ENCODE results near the gene RAVER1.
"Not testable (repeated sequence)": the region's sequence is repeated elsewhere in the genome, so short reads cannot be mapped to it uniquely, and the experiment has no call there.

The RAVER1 gene

DNA sequence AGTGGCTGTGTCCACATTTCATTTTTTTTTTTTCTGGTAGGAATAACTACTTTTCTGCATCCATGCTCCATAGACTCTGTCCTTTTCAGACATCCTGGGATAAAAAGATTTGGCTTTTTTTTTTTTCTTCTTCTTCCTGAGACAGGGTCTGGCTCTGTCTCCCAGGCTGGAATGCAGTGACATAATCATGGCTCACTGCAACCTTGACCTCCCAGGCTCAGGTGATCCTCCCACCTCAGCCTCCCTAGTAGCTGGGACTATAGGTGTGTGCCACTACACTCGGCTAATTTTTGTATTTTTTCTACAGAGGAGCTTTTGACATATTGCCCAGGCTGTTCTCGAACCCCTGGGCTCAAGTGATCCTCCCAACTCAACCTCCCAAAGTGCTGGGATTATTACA lies 10.2 kb upstream of the RAVER1 start:
- no peak for DNase-seq (ENCODE audit: low spot score)

DNA sequence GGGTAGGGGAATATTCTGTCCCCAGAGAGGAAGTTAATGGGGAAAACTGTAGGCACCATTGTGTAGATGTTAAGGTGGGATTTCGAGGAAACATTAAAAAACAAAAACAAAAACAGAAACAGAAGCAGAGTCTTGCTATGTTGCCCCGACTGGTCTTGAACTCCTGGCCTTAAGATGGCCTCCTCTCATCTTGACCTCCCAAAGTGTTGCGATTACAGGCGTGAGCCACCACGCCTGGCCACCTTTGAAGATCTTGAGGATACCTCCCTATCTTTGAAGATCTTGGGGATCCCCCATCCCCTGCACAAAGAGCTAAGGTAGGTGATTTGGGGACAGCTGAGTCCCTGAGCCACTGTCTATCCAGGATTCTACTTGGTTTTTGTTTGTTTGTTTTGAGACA lies 6.6 kb upstream of the RAVER1 start:
- DNase-seq (ENCODE audit: low spot score), result no peak

DNA sequence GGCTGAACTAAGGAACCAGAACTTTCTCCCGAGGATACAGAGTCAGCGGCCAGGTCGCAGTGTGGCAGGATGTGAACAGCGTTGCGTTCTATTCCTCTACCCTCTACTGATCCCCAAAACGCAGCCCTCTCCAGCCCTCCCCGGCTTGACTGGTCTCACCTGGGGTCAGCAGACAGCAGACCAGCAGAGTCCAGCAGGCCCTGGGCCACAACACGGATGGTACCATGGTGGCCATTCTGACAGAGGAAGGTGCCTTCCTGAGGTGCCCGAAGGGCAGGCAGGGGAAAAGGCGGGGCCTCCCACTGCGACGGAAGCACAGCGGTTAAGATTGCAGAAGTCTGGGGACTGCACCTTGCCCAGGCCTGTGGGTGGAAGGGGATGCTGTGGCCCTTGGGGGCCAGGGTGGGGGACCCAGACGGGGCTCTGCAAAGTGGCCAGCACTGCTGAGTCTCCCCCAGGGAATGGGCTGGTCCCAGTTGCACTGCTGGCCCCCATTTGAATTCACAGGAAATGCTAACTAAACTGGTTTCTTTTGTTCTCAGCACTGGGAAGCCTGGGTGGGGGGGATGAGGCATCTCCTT lies 6.1 kb upstream of the RAVER1 start, which contains the start of gene ICAM3:
Gene ICAM3, minus strand, starts transcription at position 245 of the 581 bp plus-strand sequence. Its CDS starts 10 bp downstream, at position 235.
- DNase-seq (ENCODE audit: low spot score), result no peak

DNA sequence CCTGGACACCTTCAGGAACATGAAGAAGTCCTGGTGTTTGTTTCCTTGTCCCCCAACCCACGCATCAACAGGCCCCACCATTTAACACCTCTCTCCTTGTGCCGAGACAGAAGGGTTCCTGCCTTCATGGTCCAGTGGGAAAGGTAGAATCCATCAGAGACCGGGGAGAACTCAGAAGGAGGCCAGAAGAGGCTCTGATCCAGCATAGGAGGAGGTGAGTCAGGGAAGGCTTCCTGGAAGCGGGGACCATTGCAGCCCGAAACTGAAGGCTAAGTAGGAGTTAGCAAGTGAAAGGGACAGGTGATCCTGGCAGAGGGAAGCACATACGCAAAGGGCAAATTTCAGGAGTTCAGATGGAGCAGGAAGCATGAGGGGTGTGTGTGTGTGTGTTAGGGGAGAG lies 5.6 kb upstream of the RAVER1 start:
- DNase-seq (ENCODE audit: low spot score), result no peak

DNA sequence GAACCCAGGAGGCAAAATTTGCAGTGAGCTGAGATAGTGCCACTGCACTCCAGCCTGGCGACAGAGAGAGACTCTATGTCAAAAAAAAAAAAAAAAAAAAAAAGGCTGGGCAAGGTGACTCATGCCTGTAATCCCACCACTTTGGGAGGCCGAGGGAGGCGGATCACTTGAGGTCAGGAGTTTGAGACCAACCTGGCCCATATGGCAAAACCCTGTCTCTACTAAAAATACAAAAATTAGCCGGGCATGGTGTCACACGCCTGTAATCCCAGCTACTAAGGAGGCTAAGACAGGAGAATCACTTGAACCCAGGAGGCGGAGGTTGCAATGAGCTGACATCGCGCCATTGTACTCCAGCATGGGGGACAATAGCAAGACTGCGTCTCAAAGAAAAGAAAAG lies 3.4 kb upstream of the RAVER1 start:
- DNase-seq (ENCODE audit: low spot score), result not testable (repeated sequence)

DNA sequence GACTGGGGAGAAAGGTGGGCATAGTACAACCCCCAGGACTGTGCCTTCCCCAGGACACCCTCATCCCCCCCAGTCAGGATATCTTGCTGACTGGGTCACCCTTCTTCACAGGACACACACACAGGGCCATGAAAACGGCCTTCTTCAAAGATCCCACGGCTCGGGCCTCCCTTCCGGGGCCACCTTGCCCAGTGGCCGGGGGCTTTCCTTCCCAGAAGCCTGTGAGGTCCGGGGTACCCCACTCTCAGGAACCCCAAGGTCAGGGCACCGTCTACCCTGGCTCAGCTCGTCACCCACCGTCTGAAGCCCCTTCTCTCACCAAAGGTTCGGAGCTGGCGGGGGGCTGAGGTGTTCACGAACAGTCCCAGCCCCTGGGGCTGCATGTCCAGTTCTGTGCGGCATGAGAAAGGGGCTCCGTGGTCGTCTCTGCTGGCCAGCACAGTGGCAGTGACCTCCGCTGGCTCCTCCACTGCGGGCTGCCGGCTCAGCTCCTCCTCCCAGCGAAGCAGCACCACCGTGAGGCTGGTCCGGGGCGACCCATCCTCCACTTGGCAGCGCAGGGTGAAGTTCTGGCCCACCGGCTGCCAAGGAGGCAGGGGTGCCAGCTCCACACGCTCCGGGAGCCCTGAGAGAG lies 2.1 kb upstream of the RAVER1 start:
- no peak for DNase-seq (ENCODE audit: low spot score)

DNA sequence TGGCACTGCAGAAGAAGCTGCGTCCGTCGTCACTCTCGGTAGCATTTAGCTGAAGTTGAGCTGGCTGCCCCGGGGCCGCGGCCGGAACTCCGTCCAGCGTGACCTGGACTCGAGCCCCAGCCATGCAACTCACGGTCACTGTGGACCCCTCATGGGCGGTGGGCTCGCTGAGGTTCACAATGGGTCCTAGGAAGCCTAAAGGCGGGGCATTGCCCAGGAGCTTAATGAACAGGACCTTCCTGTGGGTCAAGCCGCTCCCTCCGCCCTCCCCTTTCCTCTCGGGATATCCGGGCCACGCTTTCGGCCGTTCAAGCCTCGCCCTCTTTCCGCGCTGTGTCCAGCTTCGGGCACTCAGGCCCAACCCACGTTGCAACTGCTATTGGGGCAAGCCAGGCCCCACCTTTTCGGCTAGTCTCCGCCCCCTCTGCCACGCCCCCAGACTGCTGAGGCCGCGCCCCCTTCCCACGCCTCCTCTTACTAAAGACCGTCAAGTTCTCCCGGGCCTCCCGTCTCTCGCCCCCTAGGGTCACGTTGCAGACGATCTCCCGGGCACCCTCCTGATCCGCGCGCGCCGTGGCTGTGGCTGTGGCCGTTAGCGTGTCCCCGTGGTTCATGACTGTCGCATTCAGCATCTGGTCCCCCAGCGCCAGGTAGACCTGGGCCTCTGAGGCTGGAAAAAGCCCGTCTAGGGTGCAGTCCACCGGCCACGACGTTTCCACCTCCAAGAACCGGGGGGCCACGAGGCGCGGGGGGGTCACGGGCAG lies 1.4 kb upstream of the RAVER1 start:
- peak; percentile 94 for DNase-seq (ENCODE audit: low spot score)

DNA sequence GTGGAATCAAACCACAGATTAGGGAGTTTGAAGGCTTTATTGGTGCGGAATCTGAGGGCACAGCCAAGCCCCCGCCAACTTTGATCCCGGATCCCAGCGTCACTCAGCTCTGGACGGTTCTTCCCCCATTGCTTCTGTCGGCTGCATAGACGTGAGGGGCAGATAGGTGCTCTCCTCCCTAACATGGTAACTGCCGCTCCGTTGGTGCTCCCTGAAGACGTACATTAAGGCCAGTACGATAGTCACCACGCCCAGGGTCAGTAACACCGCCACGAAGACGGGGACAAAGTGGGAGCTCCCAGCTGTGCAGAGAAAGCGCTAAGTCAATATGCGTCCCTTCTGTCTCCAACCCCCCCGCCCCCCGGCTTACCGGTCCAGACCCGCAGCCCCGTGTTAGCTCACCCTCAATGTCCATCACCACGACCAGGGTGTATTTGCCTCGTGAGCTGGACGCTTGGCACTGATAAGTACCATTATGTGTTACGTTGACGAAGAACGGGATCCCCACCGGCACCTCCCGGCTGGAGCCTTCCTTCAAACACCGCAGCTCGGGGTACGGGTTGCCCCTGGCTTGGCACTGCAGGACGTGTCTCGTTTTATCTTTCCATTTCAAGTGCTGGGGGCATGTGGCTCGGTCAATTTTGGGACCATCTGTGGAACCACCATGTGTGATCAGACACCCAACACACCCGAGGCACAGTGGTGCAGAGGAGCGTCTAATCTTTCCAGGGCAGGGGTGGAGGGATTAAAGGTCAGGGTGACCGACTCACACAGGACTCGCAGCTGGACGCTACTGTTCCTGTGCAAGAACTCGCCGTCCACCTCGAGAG lies 644 bp upstream of the RAVER1 start:
- DNase-seq (ENCODE audit: low spot score), result no peak

DNA sequence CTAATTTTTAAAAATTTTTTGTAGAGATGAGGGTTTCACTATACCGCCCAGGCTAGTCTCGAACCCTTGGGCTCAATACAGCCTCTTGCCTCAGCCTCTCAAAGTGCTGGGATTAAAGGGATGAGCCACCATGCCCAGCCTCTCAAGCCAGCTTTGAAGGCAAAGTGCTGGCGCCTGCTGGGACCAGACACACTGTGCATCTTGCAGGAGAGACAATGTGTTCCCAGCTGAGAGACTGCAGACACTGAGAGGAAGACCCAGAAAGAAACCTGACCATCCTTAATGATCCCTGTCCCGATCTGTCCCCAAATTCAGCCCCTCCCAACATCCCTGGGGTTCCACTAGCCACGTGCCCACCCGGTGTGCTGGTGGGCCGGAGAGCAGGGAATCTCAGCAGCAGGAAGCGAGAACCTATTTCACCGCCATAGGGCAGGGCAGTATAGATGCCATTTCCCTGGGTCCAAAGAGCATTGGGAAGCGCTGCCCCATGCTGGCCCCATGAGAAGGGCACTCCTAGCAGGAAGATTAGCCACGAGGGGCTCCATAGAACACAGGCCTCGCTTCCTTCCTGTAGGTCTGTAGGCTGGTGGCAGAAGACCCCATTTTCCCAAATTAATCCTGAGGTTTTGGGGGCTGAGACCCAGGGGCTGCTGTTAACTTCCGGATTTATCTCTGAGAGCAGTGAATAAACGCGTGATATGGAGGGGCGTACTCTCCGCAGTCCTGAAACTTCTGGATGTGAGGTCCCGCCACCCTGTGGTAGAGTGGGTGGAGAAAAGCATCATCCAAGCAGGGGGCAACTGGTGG lies 968 bp downstream of the RAVER1 start:
- DNase-seq (ENCODE audit: low spot score), result no peak

DNA sequence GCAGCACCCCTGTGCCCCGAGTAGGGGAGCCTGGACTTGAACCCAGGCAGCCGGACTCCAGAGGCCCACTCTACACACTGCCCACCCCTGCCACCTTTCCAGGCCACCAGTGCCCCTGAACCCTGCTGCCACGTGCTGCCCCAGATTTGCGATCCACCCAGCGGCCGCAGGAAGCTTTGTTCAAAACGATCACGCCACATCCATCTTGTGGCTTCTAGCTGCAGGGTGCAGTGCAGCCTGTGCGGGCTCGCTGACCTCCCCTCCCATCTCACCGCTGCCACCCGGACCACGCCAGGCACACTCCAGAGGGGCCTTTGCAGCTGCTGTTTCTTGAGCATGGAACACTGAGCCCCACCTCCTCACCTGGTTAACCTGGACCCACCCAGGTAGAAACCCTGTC lies 3.8 kb downstream of the RAVER1 start:
- no peak for DNase-seq (ENCODE audit: low spot score)

DNA sequence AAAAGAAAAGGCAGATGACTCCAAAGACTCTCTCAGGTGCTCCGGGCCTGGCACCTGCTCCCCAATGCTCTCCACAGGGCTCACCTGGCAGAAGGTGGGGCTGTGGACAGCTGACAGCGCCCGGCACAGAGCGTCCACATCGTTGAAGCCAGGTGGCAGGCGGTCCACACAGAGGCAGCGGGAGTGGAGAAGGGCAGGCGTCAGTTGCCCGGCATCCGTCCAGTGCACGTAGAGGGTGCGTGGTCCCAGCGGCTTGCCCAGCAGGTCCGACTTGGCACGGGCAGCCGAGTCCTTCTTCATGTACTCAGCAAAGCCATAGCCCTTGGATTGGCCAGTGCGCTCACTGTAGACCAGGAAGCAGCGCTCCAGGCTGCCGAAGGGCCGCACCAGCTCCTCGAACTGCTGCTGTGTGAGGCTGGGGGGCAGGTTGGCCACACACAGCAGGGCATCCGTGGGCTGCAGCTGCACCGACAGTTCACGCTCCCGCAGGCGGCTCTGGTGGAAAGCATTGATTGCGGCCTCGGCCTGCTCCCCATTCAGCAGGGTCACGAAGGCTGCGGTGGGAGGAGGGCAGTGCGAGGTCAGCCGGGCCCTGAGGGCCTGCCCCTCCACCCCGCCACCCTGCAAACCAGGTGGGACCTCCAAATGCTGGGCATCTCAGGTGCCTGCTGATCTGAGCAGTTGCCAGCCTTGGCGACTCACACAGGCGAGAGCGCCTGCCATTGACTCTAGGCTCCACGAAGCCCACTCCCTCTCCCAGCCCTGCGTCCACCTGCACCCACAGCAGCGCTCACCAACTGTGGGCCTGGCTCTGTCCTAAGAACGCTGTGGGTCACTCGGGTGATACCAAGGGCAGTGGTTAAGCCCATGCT lies 4.5 kb downstream of the RAVER1 start:
- no peak for DNase-seq (ENCODE audit: low spot score)

DNA sequence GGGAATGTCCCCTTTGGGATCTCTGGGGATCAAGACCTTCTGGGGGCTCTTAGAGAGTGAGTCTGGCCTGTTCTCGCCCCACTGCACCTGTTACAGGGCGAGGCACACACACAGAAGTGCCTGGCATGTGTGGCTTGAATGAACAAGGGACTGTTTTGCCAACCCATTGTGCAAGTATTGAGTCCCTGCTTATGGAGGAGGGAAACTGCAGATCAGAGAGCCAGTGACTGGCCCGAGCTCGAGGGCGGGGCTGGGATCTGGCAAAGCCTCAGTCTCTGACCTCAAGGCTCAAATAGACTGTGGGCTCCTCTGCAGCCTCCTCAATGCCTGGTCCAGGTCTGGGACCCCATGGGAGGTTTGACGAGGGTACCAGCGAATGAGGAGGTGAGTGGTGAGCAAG lies 5.5 kb downstream of the RAVER1 start:
- no peak for DNase-seq (ENCODE audit: low spot score)

DNA sequence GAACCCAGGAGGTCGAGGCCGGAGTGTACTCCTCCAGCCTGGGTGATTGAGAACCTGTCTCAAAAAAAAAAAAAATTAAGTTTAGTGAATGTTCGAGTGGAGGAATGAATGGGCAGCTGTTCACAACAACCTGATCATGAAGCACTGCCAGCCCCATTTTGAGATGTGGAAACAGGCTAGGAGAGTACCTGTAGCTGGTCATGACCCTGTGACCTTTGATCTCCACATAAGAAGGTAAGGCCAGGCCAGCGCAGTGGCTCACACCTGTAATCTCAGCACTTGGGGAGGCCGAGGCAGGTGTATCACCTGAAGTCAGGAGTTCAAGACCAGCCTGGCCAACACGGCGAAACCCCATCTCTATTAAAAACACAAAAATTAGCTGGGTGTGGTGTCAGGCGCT lies 7.6 kb downstream of the RAVER1 start:
- no peak for DNase-seq (ENCODE audit: low spot score)

DNA sequence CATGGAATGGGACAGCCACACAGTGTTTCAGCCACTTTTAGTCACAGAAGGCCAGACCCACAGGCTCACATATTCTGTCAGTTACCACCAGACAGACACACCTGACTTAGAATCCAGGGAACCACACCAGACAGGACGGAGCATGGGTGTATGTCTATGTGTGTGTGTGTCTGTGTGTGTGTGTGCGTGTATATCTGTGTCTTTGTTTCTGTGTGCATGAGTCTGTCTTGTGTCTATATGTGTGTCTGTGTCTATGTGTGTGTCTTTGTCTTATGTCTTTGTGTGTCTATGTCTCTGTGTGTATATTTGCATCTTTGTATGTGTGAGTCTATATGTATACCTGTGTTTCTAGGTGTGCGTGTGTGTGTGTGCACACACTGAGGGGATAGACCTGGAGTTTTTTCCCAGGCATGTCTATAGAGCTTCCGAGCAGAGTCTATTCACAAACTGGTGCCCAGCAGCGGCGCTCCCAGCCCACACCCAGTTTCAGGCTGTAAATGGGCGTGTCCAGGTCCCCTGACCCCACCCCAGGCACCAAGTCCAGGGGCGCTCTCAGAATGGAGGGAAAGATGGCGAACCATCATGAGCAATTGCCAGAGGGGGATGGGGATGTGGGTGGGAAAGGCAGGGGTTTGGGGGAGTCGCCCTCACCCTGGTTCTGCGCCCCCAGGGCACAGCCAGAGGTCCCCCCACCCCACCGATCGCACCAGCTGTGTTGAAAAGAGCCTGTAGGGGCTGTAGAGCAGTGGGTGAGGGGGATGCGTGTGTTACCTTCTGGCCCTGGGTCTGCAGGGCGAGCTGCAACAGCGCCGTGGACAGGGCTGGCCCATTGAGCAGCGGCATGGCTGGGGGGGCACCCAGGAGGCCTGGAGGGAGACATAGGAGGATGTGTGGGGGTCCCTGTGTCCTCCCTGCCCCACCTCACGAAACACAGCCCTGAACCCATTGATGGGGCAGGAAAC lies 11.2 kb downstream of the RAVER1 start:
- DNase-seq (ENCODE audit: low spot score), result no peak

DNA sequence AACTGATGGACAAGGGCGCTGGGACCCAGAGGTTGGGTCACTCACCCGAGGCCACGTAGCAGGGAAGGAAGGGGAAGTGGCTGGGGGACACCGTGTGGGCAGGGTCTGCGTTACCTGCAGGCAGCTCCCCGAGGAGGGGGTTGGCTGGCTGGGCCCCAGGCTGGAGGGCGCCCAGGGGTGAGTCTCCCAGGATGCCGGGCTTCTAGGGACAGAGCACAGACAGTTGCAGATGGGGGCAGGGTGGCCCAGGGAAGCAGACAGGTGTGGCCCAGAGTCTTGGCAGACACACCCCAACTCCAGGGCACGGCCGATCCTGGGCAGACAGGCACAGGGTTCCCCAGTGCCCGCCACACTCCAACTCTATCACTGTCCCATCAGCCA lies 11.9 kb downstream of the RAVER1 start:
- no peak for DNase-seq (ENCODE audit: low spot score)

DNA sequence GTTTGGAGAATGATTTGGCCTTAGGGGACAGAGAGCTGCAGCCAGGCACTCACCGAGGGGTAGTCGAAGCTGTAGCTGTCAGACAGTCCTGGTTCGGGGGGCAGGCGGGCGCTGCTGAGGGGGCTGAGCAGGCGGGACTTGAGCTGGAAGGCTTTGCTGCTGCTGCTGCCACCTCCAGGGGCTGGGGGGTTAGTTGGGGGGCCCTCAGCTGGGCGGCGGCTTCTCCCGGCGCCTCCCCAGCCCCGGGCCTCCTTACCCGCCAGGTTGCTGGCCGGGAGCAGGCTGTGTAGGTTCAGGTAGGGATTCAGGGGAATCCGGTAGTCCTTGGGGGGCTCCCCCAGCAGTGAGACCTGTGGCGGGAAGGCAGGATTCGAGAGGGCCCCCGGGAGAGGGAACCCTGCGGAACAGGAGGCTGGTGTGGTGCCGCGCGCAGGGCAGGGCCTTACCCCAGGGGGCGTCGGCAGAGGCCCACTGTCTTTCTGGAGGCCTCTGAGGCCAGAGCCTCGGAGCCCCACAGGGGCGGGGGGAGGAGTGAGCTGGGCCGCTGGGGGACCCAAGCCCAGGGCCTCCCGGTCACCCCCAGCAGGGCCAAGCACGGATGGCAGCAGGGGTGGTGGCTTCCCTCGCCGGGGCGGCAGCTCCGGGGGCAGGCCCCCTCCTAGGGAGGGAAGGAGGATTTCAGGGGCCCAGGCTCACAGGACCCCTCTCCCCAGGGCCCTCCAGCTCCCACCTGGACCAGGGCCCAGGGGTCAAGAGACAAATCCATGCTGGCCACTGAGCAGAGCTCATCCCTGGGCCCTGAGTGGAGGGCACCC lies 12.5 kb downstream of the RAVER1 start:
- DNase-seq (ENCODE audit: low spot score), result no peak

DNA sequence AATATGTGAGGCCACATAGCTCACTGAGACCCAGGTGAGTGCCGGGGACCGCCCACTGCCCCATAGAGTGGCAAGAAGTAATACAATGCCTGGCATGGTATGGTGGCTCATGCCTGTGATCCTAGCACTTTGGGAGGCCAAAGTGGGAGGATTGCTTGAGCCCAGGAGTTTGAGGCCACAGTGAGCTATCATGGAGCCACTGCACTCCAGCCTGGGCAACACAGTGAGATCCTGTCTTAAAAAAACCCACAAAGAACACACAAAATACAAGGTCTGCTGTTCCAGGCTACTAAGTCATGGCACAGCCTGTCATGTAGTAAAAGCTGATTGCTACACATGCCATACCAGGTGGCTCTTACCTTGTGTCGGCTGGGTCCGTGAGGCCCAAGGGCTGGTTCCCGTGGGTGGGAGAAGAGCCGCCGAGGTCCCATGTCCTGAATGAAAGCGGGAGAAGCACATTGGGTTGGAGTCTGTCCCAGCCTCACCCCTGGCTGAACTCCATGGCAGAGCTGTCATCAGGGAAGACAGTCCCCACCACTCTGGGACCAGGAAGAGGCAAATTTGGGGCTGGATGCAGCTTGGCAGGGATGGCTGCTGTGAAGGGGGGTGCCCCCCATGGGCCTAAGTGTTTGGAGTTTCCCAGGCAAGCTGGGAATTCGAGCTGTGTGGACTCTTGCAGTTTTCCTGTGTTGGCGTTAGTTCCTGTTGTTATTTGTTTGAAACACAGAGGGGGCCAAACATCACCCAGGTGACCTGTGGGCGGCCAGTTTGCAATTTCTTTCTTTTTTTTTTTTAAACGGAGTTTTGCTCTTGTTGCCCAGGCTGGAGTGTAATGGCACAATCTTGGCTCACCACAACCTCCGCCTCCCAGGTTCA lies 14.3 kb downstream of the RAVER1 start:
- DNase-seq (ENCODE audit: low spot score), result no peak
